ENCODE results near the gene FAM53A. TPM values are rescaled to one million over a fixed set of nuclear protein-coding genes. Genes with fewer than 3 reads are reported as not detected.

The FAM53A gene
- total RNA-seq, 2 experiments from 2014 or later: 1.4 to 1.8 TPM

- no peaks in the 10 kb centered on the region for H3K36me3 ChIP-seq (ENCODE audit: insufficient read depth, low read length)
- CTCF ChIA-PET (ENCODE audit: unreplicated experiment): no interaction called here
- H3K79me2 ChIP-seq (ENCODE audit: insufficient read depth, low read depth, low read length): no peaks in the 10 kb centered on the region
- intact Hi-C loops (cut with micrococcal nuclease; ENCODE audit: unreplicated experiment): no loop called here
- H3K27ac ChIP-seq (ENCODE audit: low read depth, low read length, poor library complexity, severe bottlenecking): no peak overlapping the region
- H3K9me2 ChIP-seq (ENCODE audit: insufficient read depth, low read length): no peaks in the 10 kb centered on the region
- no peaks in the 10 kb centered on the region for H3K9me3 ChIP-seq (ENCODE audit: low read length)
- no peaks in the 10 kb centered on the region for H3K4me1 ChIP-seq (ENCODE audit: insufficient read depth, low read length, poor library complexity, severe bottlenecking)
- POLR2A ChIA-PET: interaction anchor here (0.5 kb wide), 1 partner anchor 35 kb away, joined by 3 read pairs; no protein-coding TSS in a partner anchor
- H3K4me3 ChIP-seq (ENCODE audit: low read depth, low read length, poor library complexity, severe bottlenecking): no peak overlapping the region
- DNase-seq (ENCODE audit: low spot score): no peak
- H4K20me1 ChIP-seq (ENCODE audit: insufficient read depth, low read length): no peaks in the 10 kb centered on the region
- H3K4me2 ChIP-seq (ENCODE audit: low read length): no peak overlapping the region
- no peak overlapping the region for H2AFZ ChIP-seq (ENCODE audit: low read length)
- BruUV-seq (replicated peaks): no TSS peak
- TF ChIP-seq CTCF (conservative IDR thresholded peaks at IDR 0.05; ENCODE audit: low read length) (no peak), EZH2phosphoT487 (IDR thresholded peaks at IDR 0.05; ENCODE audit: borderline replicate concordance, low read depth, low read length) (no peak)
Observed at GRCh38 chr4:1644891-1645657, 39.0 kb downstream of the FAM53A start.

GRCh38 chr4:1643971-1644735, 40.0 kb downstream of the FAM53A start:
- H2AFZ ChIP-seq (ENCODE audit: low read length): no peak overlapping the region
- CTCF ChIA-PET (ENCODE audit: unreplicated experiment): no interaction called here
- POLR2A ChIA-PET: no interaction called here

More at GRCh38 chr4:1643971-1644735, 40.0 kb downstream of the FAM53A start:
- no peak for DNase-seq (ENCODE audit: low spot score)
- Histone ChIP-seq H3K4me1 (ENCODE audit: insufficient read depth, low read length, poor library complexity, severe bottlenecking) (no peaks in the 10 kb centered on the region), H3K79me2 (ENCODE audit: insufficient read depth, low read depth, low read length) (no peaks in the 10 kb centered on the region), H3K4me3 (ENCODE audit: low read depth, low read length, poor library complexity, severe bottlenecking) (no peak overlapping the region), H4K20me1 (ENCODE audit: insufficient read depth, low read length) (no peaks in the 10 kb centered on the region), H3K9me2 (ENCODE audit: insufficient read depth, low read length) (no peaks in the 10 kb centered on the region), H3K36me3 (ENCODE audit: insufficient read depth, low read length) (no peaks in the 10 kb centered on the region), H3K4me2 (ENCODE audit: low read length) (no peak overlapping the region), H3K27ac (ENCODE audit: low read depth, low read length, poor library complexity, severe bottlenecking) (no peak overlapping the region), H3K9me3 (ENCODE audit: low read length) (no peaks in the 10 kb centered on the region)
- intact Hi-C loops (cut with micrococcal nuclease; ENCODE audit: unreplicated experiment): no loop called here
- TF ChIP-seq CTCF (conservative IDR thresholded peaks at IDR 0.05; ENCODE audit: low read length) (no peak), EZH2phosphoT487 (IDR thresholded peaks at IDR 0.05; ENCODE audit: borderline replicate concordance, low read depth, low read length) (no peak)
- BruUV-seq (replicated peaks): no TSS peak
